ENCODE measurements around the gene IL23R. TPM values are rescaled to one million over a fixed set of nuclear protein-coding genes. Genes with fewer than 3 reads are reported as not detected.

IL23R gene
- total RNA-seq, 2 donors from 2014 or later, result not detected

DNA sequence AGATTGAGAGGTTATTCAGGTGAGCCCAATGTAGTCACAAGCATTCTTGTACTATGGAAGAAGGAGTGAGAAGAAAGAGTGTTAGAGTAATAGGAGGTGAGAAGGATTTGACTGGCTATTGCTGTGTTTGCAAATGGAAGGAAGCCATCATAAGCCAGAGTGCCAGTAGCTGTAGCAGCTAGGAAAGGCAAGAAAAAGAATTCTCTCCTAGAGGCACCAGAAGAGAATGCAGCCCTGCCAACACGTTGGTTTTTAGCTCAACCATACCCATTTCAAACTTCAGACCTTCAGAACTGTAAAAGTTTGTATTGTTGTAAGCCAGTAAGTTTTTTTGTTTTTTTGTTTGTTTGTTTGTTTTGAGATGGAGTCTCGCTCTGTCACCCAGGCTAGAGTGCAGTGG, 132.5 kb downstream of the IL23R start:
- Histone ChIP-seq H3K4me3 (ENCODE audit: low read length) (no peak overlapping the region), H3K4me1 (ENCODE audit: control insufficient read depth, insufficient read depth, low read length) (no peaks in the 10 kb centered on the region), H3K27ac (ENCODE audit: low read depth, low read length) (no peak overlapping the region), H3K36me3 (ENCODE audit: control insufficient read depth, insufficient read depth, low read length) (no peaks in the 10 kb centered on the region), H3K9ac (ENCODE audit: extremely low read depth, low read length, poor library complexity, severe bottlenecking) (no peak overlapping the region), H3K27me3 (ENCODE audit: control insufficient read depth, insufficient read depth, low read length, poor library complexity, severe bottlenecking) (peaks cover 52% of the 10 kb centered on the region), H3K9me3 (ENCODE audit: control insufficient read depth, low read length) (no peaks in the 10 kb centered on the region)
- 19% methylated on average over 2 of the region's 2 CpGs; no CpG with 5 or more reads in 1 of the 2 experiments for WGBS, 2 experiments (ENCODE audit: insufficient coverage in 1 of 2, insufficient read length in 1 of 2)
- Mint-ChIP-seq H3K4me1 (peaks cover 3% of the 10 kb centered on the region), H3K9me3 (no peaks in the 10 kb centered on the region), H3K4me3 (no peak overlapping the region), H3K27me3 (ENCODE audit: insufficient read depth) (peaks cover 66% of the 10 kb centered on the region), H3K36me3 (ENCODE audit: low read depth) (no peaks in the 10 kb centered on the region), H3K27ac (no peak overlapping the region)
- no peak for DNase-seq
- TF ChIP-seq, protein P1, sequence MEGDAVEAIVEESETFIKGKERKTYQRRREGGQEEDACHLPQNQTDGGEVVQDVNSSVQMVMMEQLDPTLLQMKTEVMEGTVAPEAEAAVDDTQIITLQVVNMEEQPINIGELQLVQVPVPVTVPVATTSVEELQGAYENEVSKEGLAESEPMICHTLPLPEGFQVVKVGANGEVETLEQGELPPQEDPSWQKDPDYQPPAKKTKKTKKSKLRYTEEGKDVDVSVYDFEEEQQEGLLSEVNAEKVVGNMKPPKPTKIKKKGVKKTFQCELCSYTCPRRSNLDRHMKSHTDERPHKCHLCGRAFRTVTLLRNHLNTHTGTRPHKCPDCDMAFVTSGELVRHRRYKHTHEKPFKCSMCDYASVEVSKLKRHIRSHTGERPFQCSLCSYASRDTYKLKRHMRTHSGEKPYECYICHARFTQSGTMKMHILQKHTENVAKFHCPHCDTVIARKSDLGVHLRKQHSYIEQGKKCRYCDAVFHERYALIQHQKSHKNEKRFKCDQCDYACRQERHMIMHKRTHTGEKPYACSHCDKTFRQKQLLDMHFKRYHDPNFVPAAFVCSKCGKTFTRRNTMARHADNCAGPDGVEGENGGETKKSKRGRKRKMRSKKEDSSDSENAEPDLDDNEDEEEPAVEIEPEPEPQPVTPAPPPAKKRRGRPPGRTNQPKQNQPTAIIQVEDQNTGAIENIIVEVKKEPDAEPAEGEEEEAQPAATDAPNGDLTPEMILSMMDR (conservative IDR thresholded peaks at IDR 0.05), result peak; percentile 68

DNA sequence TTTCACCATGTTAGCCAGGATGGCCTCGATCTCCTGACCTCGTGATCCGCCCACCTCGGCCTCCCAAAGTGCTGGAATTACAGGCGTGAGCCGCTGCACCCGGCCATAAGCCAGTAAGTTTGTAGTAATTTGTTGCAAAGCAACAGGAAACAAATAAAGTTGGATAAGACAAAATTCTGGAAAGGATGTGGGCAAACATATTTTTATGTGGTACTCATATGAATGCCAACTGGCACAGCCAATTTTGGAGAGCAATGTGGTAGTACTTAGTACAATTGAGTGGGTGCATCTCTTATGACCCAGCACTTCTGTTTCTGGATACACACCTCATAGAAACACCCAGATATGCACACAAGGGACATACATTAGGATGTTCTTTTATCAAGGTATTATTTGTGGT, 133.0 kb downstream of the IL23R start:
- H3K27me3 Mint-ChIP-seq (ENCODE audit: insufficient read depth), result peaks cover 65% of the 10 kb centered on the region
- no peak for DNase-seq
- H3K9me3 ChIP-seq (ENCODE audit: control insufficient read depth, low read length), result no peaks in the 10 kb centered on the region
- no peak overlapping the region for H3K9ac ChIP-seq (ENCODE audit: extremely low read depth, low read length, poor library complexity, severe bottlenecking)
- no peak overlapping the region for H3K27ac ChIP-seq (ENCODE audit: low read depth, low read length)
- H3K27me3 ChIP-seq (ENCODE audit: control insufficient read depth, insufficient read depth, low read length, poor library complexity, severe bottlenecking), result peaks cover 52% of the 10 kb centered on the region
- H3K4me3 ChIP-seq (ENCODE audit: low read length), result no peak overlapping the region
- H3K36me3 ChIP-seq (ENCODE audit: control insufficient read depth, insufficient read depth, low read length), result no peaks in the 10 kb centered on the region
- H3K9me3 Mint-ChIP-seq, result no peaks in the 10 kb centered on the region
- no peaks in the 10 kb centered on the region for H3K4me1 ChIP-seq (ENCODE audit: control insufficient read depth, insufficient read depth, low read length)
- TF ChIP-seq, protein P1 (conservative IDR thresholded peaks at IDR 0.05), result no peak
- no peak overlapping the region for H3K27ac Mint-ChIP-seq
- WGBS, 2 experiments (ENCODE audit: insufficient coverage in 1 of 2, insufficient read length in 1 of 2), result 87 to 98% methylated on average over 7 of the region's 7 CpGs
- H3K4me3 Mint-ChIP-seq, result no peak overlapping the region
- peaks cover 3% of the 10 kb centered on the region for H3K4me1 Mint-ChIP-seq
- no peaks in the 10 kb centered on the region for H3K36me3 Mint-ChIP-seq (ENCODE audit: low read depth)

DNA sequence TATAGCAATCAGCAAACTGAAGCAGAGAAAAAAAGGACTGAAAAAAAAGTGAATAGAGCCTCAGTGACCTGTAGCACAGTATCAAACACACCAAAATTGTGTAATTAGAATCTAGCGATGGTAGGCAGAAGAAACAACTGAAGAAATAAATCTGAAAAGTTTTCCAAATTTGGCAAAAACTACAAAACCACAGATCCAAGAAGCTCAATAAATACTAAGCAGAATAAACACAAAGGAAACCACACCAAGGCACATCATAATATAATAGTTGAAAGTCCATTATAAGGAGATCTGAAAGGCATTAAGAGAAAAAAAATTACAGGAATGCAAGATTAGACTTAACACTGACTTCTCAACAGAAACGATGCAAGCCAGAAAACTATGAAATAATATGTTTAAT, 134.3 kb downstream of the IL23R start:
- no peak for DNase-seq
- Histone ChIP-seq H3K27ac (ENCODE audit: low read depth, low read length) (no peak overlapping the region), H3K27me3 (ENCODE audit: control insufficient read depth, insufficient read depth, low read length, poor library complexity, severe bottlenecking) (peaks cover 58% of the 10 kb centered on the region), H3K4me1 (ENCODE audit: control insufficient read depth, insufficient read depth, low read length) (no peaks in the 10 kb centered on the region), H3K36me3 (ENCODE audit: control insufficient read depth, insufficient read depth, low read length) (no peaks in the 10 kb centered on the region), H3K9ac (ENCODE audit: extremely low read depth, low read length, poor library complexity, severe bottlenecking) (no peak overlapping the region), H3K9me3 (ENCODE audit: control insufficient read depth, low read length) (no peaks in the 10 kb centered on the region), H3K4me3 (ENCODE audit: low read length) (no peak overlapping the region)
- Mint-ChIP-seq H3K27ac (no peak overlapping the region), H3K9me3 (no peaks in the 10 kb centered on the region), H3K27me3 (ENCODE audit: insufficient read depth) (peaks cover 71% of the 10 kb centered on the region), H3K36me3 (ENCODE audit: low read depth) (no peaks in the 10 kb centered on the region), H3K4me3 (no peak overlapping the region), H3K4me1 (no peaks in the 10 kb centered on the region)
- 88% methylated on average over 1 of the region's 2 CpGs; no CpG with 5 or more reads in 1 of the 2 experiments for WGBS, 2 experiments (ENCODE audit: insufficient coverage in 1 of 2, insufficient read length in 1 of 2)
- TF ChIP-seq, protein P1 (conservative IDR thresholded peaks at IDR 0.05), result no peak
